NCI-H1930 (cell line): Measurements from ENCODE around the gene SLC9A8.
"Not testable (repeated sequence)": the region's sequence is repeated elsewhere in the genome, so short reads cannot be mapped to it uniquely, and the experiment has no call there.

Experiments used
- DNase-seq, 2 experiments: peaks; one replicate each; lab custom pipeline; 2025; lab: John Stamatoyannopoulos, UW

SLC9A8 gene

GRCh38 chr20:49850463-49851230 lies 38.0 kb downstream of the SLC9A8 start:
- DNase-seq, result no peak

GRCh38 chr20:49851231-49851705 lies 38.6 kb downstream of the SLC9A8 start:
- DNase-seq, result no peak

GRCh38 chr20:49851991-49852390 lies 39.4 kb downstream of the SLC9A8 start:
- DNase-seq, result no peak

- no peak for DNase-seq
Observed at GRCh38 chr20:49852522-49853080, 40.0 kb downstream of the SLC9A8 start.

GRCh38 chr20:49853640-49854039 lies 41.0 kb downstream of the SLC9A8 start:
- DNase-seq, result no peak

GRCh38 chr20:49854190-49854875 lies 41.7 kb downstream of the SLC9A8 start:
- DNase-seq, result no peak

GRCh38 chr20:49856904-49857303 lies 44.3 kb downstream of the SLC9A8 start:
- DNase-seq, result no peak

GRCh38 chr20:49858076-49858585 lies 45.5 kb downstream of the SLC9A8 start:
- DNase-seq, result no peak

- DNase-seq, result no peak
Observed at GRCh38 chr20:49859011-49859410, 46.4 kb downstream of the SLC9A8 start.

GRCh38 chr20:49859807-49860206 lies 47.2 kb downstream of the SLC9A8 start:
- DNase-seq, result no peak

GRCh38 chr20:49861232-49861631 lies 48.6 kb downstream of the SLC9A8 start:
- DNase-seq, result not testable (repeated sequence)

GRCh38 chr20:49862607-49863200 lies 50.1 kb downstream of the SLC9A8 start:
- DNase-seq, result no peak

- DNase-seq, result no peak
Observed at GRCh38 chr20:49863666-49864065, 51.0 kb downstream of the SLC9A8 start.

GRCh38 chr20:49865559-49865958 lies 52.9 kb downstream of the SLC9A8 start:
- DNase-seq, result no peak

GRCh38 chr20:49866051-49866450 lies 53.4 kb downstream of the SLC9A8 start:
- no peak for DNase-seq

GRCh38 chr20:49867453-49868215 lies 55.0 kb downstream of the SLC9A8 start:
- DNase-seq, result no peak

- DNase-seq, result no peak
Observed at GRCh38 chr20:49868538-49868937, 55.9 kb downstream of the SLC9A8 start.

- DNase-seq, result no peak
Observed at GRCh38 chr20:49868964-49869363, 56.3 kb downstream of the SLC9A8 start.

- no peak for DNase-seq
Observed at GRCh38 chr20:49870261-49870660, 57.6 kb downstream of the SLC9A8 start.

GRCh38 chr20:49871391-49871948 lies 58.8 kb downstream of the SLC9A8 start:
- no peak for DNase-seq

GRCh38 chr20:49872056-49872455 lies 59.4 kb downstream of the SLC9A8 start:
- DNase-seq, result no peak
